Measurements from ENCODE around the gene NUP98.
A peak's percentile ranks its signal among the peaks of the same experiment; 100 is the strongest.

The NUP98 gene

DNA sequence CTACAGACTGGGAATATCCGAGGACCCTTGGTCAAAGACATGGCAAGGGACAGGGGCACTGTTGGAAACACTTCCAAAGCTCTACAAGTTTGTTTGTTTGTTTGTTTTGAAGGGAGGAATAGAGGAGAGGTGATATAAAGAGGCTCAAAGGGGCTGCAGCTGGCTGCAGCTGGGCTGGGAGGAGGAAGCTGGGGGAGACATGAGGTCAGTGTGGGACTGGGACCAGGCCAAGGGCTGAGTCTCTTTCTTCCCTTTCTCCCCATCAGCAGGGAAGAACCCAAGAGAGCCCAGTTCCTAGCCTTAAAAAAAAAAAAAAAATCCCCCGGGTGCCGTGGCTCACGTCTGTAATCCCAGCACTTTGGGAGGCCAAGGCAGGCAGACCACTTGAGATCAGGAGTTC is 38.4 kb upstream of the NUP98 start:
- H3K27me3 Mint-ChIP-seq (ENCODE audit: low read depth, poor library complexity) = no peaks in the 10 kb centered on the region
- no peak for DNase-seq
- no peak overlapping the region for H3K4me3 Mint-ChIP-seq
- H3K4me1 Mint-ChIP-seq = peaks cover 52% of the 10 kb centered on the region
- H3K36me3 Mint-ChIP-seq (ENCODE audit: low read depth) = peaks cover 17% of the 10 kb centered on the region
- H3K9me3 Mint-ChIP-seq = no peaks in the 10 kb centered on the region
- TF ChIP-seq, protein P1, sequence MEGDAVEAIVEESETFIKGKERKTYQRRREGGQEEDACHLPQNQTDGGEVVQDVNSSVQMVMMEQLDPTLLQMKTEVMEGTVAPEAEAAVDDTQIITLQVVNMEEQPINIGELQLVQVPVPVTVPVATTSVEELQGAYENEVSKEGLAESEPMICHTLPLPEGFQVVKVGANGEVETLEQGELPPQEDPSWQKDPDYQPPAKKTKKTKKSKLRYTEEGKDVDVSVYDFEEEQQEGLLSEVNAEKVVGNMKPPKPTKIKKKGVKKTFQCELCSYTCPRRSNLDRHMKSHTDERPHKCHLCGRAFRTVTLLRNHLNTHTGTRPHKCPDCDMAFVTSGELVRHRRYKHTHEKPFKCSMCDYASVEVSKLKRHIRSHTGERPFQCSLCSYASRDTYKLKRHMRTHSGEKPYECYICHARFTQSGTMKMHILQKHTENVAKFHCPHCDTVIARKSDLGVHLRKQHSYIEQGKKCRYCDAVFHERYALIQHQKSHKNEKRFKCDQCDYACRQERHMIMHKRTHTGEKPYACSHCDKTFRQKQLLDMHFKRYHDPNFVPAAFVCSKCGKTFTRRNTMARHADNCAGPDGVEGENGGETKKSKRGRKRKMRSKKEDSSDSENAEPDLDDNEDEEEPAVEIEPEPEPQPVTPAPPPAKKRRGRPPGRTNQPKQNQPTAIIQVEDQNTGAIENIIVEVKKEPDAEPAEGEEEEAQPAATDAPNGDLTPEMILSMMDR (IDR thresholded peaks at IDR 0.05) = no peak
- peak overlapping the region; percentile 63 for H3K27ac Mint-ChIP-seq

DNA sequence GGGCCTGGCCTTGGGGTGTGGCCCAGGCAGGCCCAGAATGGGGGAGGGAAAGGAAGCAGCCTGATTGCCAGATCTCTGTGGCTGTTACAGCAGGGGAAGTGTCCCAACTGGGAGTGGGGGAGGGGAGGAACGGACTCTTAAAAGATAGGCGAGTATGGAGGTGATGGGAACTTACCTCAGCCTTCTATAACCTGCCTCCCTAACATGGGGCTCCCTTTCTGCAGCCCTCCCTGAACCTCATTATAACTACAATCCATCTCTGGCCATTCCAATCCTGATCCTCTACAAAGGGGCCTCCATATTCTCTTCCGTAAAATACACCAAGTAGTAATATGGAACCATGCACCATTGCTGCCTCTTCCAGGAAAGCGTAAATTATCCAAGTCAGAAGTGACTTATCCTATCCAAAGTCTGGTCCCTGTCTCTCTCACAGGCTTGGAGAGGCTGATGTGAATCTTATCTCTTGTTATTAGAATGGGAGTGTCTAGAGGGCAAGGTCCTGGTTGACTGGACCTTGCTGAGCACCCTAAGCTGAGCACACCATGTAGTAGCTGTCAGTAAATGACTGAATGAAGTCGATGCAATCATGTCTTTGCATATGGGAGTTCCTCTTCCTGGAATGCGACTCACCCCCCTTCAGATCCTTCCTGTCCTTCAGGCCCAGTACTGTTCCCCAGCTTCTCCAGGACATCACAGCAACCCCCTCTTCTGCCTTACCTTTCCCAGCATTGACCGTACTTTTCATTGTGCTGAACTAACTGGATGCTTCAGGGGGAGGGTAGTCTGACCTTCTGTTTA is 37.5 kb upstream of the NUP98 start:
- H3K27me3 Mint-ChIP-seq (ENCODE audit: low read depth, poor library complexity) = no peaks in the 10 kb centered on the region
- H3K9me3 Mint-ChIP-seq = no peaks in the 10 kb centered on the region
- H3K27ac Mint-ChIP-seq = peak overlapping the region; percentile 65
- DNase-seq = no peak
- H3K4me1 Mint-ChIP-seq = peaks cover 48% of the 10 kb centered on the region
- H3K36me3 Mint-ChIP-seq (ENCODE audit: low read depth) = peaks cover 26% of the 10 kb centered on the region
- TF ChIP-seq, protein P1 (IDR thresholded peaks at IDR 0.05) = no peak
- H3K4me3 Mint-ChIP-seq = no peak overlapping the region

DNA sequence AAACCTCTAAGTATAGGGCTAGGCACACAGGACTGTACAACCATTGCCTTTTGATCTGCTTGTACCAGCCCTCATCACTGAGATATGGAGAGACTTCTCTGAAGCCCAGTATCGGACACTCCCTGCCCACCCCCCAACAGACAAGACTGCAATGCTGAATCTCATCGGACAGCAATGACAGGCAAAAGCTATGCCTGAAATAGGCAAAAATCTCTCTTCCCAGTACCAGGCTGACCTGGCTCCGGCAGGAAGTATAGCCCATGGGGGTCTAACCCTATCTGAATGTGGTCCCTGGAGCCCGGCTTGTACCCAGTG is 37.0 kb upstream of the NUP98 start:
- Mint-ChIP-seq H3K36me3 (ENCODE audit: low read depth) (peaks cover 32% of the 10 kb centered on the region), H3K27ac (peak overlapping the region; percentile 65), H3K4me1 (peaks cover 43% of the 10 kb centered on the region)

DNA sequence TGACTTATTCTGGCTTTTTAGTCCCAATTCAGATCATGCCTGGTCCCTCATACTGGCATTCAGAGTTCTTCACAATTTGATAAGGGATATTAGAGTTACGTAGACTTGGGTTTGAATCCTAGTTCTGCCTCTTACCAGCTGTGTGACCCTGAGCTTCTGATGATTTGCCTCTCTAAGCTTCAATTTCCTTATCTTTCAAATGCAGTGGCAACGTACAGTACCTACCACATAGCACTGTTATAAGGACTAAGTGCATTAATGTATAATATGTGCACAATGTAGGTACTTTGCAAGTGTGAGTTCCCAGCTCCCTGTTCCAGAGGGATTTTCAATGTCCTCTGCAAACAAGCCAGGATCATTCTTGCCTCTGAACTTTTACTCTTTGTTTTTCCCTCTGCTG is 36.1 kb upstream of the NUP98 start:
- DNase-seq = no peak

More for the DNA sequence above, 37.0 kb upstream of the NUP98 start:
- no peaks in the 10 kb centered on the region for H3K27me3 Mint-ChIP-seq (ENCODE audit: low read depth, poor library complexity)
- TF ChIP-seq, protein P1 (IDR thresholded peaks at IDR 0.05) = no peak
- no peaks in the 10 kb centered on the region for H3K9me3 Mint-ChIP-seq
- H3K4me3 Mint-ChIP-seq = no peak overlapping the region
- DNase-seq = no peak

DNA sequence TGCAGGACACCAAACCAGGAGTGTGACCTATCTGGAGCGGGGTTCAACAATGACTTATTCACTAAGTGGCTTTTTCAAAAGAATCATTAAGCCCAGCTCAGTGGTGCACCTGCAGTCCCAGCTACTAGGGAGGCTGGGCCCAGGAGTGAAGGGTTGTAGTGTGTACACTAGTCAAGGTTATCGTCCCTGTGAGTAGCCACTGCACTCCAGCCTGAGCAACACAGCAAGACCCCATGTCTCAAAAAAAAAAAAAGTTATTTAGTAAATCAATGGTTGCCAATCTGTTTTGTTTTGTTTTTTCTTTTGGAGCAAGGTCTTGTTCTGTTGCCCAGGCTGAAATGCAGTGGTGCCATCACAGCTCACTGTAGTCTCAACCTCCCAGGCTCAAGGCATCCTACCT is 35.5 kb upstream of the NUP98 start:
- H3K9me3 Mint-ChIP-seq = no peaks in the 10 kb centered on the region
- no peaks in the 10 kb centered on the region for H3K27me3 Mint-ChIP-seq (ENCODE audit: low read depth, poor library complexity)
- no peak overlapping the region for H3K27ac Mint-ChIP-seq
- DNase-seq = no peak
- peaks cover 28% of the 10 kb centered on the region for H3K4me1 Mint-ChIP-seq
- peaks cover 38% of the 10 kb centered on the region for H3K36me3 Mint-ChIP-seq (ENCODE audit: low read depth)
- TF ChIP-seq, protein P1 (IDR thresholded peaks at IDR 0.05) = no peak
- H3K4me3 Mint-ChIP-seq = no peak overlapping the region

More for the DNA sequence above, 36.1 kb upstream of the NUP98 start:
- Mint-ChIP-seq H3K36me3 (ENCODE audit: low read depth) (peaks cover 33% of the 10 kb centered on the region), H3K9me3 (no peaks in the 10 kb centered on the region), H3K27ac (no peak overlapping the region), H3K4me1 (peaks cover 34% of the 10 kb centered on the region), H3K27me3 (ENCODE audit: low read depth, poor library complexity) (no peaks in the 10 kb centered on the region), H3K4me3 (no peak overlapping the region)
- TF ChIP-seq, protein P1 (IDR thresholded peaks at IDR 0.05) = no peak
